Purkinje cell (primary cell): ENCODE results near the gene CIAPIN1. TPM values are rescaled to one million over a fixed set of nuclear protein-coding genes. Genes with fewer than 3 reads are reported as not detected.

ENCODE experiments used
- polyA plus RNA-seq: library from polyadenylated mRNA; unstranded; fragments of >200 nt; fragmentation: Nextera tagmentation; gene quantifications from 2 replicates; pipeline ENCODE4 v1.2.1, GENCODE V29; 2014

CIAPIN1 gene
- 77.0 and 80.1 TPM in 2 replicates for polyA plus RNA-seq

DNA sequence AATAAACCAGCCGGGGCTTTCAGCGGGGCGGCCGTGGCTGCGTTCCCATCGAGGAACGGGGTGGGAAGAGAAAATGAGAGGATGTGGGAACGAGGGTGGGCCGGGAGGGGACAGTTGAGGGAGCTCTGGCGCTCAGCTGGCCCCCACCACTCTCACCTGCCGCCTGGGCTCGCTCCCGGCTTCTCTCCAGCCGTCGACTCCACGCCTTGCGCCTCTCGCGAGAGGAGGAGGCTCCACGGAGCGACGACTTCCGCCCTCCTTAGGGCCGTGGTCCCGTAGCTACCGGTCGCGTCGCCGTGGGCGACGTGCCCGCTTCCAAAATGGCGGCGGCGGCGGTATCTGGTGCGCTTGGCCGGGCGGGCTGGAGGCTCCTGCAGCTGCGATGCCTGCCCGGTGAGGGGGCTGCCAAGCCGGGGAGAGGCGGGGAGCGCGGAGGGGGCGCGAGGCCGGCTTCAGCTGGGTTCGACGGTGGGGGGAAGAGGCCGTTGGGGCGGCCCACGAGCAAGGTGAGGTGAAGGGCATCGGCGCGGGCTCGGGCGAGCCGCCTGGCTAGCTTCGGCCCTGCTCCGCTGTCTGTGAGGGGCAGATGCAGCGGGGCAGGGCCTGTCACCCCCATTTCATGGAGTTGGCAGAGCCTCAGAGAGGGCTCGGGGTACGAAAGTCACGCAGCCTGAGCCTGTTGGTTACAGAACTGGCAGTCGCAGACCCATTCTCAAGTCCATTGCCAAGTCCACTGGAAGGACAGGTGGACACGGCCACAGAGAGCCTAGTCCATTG, at the start of gene CIAPIN1, which contains the start of gene COQ9:
Gene CIAPIN1, minus strand, starts transcription at position 200 of the 777 bp plus-strand sequence. CDS start 6,457 bp downstream, outside the sequence.
Gene COQ9, plus strand, starts transcription at position 294 of the 777 bp plus-strand sequence. Its CDS starts 27 bp downstream, at position 321.

DNA sequence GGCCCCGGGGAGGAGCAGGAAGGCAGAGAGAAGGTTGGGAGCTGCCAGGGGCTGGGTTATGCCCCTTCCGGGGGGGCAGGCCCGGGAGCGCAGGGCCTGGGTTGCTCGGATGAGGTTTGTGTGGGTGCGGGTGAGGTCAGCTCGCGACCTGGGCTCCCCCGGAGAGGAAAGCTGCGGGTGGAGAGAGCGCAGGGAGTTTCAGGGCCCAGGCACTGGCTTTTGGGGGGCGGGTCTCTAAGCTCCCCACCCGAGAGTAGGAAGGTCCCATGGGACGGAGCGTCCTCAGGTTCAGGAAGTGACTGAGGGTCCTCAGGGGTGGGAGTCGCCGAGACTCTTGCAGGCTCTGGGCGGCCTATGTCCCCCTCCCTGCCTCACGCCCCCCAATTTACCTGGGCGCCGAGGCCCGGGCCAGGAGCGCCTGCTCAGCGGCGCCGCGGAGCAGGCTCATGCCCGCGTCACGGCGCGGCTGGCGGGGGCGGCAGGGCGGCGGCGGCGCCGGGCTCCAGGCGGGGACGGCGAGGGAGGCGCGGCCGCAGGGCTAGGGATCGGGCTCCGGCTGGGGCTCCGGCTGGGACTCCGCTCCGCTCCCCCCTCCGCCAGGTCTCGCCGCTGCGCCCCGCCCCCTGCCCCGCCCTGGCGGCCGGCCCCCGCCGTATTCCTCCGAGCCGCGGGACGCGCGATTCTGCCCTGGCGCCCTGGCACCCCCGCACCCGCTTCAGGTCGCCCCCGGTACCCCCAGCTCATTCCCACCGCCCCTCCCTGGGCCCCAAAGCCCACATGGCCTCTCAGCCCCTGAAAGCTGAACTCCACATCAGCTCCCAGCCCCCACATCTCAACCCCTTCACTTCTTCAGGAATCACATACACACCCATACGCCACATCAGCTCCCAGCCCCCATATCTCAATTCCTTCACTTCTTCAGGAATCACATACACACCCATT, 39.0 kb upstream of the CIAPIN1 start, which contains the start of gene DOK4:
Gene DOK4, minus strand, starts transcription at position 578 of the 942 bp plus-strand sequence. CDS start 6,986 bp downstream, outside the sequence.

DNA sequence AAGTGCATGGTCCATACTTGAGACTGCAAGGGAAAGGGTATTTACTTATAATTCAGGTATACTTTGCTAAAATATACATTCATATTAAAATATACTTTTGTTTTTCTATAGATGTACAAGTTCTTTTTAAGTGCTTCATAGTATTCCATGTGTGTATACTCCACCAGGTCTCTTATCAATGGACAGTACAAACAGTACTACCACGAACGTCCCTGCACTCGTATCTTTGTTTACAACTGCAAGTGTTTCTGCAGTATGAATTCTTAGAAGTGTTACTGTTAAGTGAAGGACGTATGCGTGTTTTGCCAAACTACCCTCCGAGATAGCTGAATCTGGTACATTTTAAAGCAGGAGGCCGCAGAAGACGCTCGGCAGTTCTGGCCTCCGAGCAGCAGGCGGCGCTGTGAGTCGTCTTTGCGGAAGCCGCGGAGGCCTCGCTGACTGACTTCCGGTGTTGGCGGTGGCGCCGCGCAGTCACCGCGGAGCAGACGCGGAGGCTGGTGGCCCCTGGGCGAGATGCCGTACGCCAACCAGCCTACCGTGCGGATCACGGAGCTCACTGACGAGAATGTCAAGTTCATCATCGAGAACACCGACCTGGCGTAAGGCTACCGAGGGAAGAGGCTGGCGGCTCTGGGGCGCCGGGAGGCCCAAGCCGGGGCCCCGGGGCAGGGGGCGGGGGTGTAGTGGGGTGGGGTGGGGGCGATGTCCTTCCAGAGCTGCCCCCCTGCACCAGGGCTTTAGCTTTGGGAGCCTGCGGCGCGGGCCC, 15.2 kb upstream of the CIAPIN1 start, which contains the start of gene POLR2C:
Gene POLR2C, plus strand, starts transcription at position 471 of the 769 bp plus-strand sequence. Its CDS starts 46 bp downstream, at position 517.

DNA sequence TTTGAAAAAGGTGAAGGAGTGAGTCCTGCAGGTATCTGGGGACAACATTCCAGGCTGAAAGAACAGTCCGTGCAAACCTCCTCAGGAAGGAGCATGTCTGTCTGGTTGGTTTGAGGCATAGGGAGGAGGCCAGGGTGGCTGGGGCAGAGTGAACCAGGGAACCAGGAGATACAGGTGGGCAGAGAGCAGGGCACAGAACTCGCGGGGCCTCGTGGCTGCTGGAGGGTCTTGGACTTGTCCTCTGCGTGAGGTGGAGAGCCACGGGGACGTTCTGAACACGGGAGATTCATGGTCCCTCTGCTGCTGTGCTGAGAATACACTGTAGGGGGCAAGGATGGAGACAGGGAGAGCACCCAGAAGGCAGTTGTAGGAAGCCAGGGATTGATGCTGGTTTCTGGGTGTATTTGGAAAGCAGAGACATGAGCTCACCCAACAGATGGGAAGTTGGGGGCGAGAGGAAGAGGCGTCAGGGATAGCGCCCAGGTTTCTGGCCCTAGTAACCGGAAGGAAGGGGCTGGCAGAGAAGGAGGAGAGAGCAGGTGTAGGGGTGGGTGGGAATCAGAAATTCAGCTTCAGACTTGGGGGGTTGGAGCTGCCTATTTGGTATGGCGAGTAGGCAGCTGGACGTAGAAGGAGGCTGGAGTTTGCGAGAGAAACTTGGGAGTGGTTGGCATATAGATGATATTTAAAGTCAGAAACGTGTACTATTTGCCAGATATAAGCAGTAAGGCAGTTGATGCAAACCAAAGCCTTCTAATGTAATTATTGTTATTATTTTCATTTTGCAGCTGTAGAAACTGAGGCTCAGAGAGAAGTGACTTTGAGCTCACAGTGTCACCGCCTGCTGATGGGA, 43.0 kb downstream of the CIAPIN1 start, which contains the start of gene CCL17:
Gene CCL17, plus strand, starts transcription at position 803 of the 853 bp plus-strand sequence. CDS start 9,166 bp downstream, outside the sequence.

Other genes with a start within 250 kb of the CIAPIN1 start
- 28.9 and 35.2 TPM in 2 replicates for gene ARL2BP, start 202.1 kb downstream of the CIAPIN1 start, polyA plus RNA-seq
- gene PLLP, start 162.7 kb downstream of the CIAPIN1 start, polyA plus RNA-seq = 0.55 and 1.4 TPM in 2 replicates
- not detected in 2 replicates for gene CCL22, start 88.6 kb downstream of the CIAPIN1 start, polyA plus RNA-seq
- 15.3 and 16.5 TPM in 2 replicates for gene CX3CL1, start 74.9 kb downstream of the CIAPIN1 start, polyA plus RNA-seq
- gene CCL17, start 42.6 kb downstream of the CIAPIN1 start, polyA plus RNA-seq = not detected in 2 replicates
- gene COQ9, start 94 bp upstream of the CIAPIN1 start, polyA plus RNA-seq = 31.4 and 34.8 TPM in 2 replicates
- gene POLR2C, start 15.3 kb upstream of the CIAPIN1 start, polyA plus RNA-seq = 15.9 and 29.5 TPM in 2 replicates
- gene DOK4, start 39.1 kb upstream of the CIAPIN1 start, polyA plus RNA-seq = 0.77 and 1.6 TPM in 2 replicates
- 0.46 TPM in 1 of 2 replicates, not detected in the other for gene CCDC102A, start 89.2 kb upstream of the CIAPIN1 start, polyA plus RNA-seq
- gene ADGRG5, start 95.3 kb upstream of the CIAPIN1 start, polyA plus RNA-seq = not detected in 2 replicates
- 2.3 and 3.7 TPM in 2 replicates for gene ADGRG1, start 181.2 kb upstream of the CIAPIN1 start, polyA plus RNA-seq
- gene ADGRG3, start 220.9 kb upstream of the CIAPIN1 start, polyA plus RNA-seq = not detected in 2 replicates
- gene DRC7, start 247.4 kb upstream of the CIAPIN1 start, polyA plus RNA-seq = not detected in 2 replicates